ENCODE data around the gene DHX30.

GRCh38 chr3:47896736-47897135 is 93.8 kb downstream of the DHX30 start:
- TF ChIP-seq POLR2A (IDR thresholded peaks at IDR 0.05; ENCODE audit: low read depth, low read length) (no peak), SPI1 (IDR thresholded peaks at IDR 0.05; ENCODE audit: low read depth, low read length) (no peak), PAX5 (IDR thresholded peaks at IDR 0.05; ENCODE audit: insufficient read depth, low read length, severe bottlenecking) (no peak), POLR2AphosphoS5 (IDR thresholded peaks at IDR 0.05; ENCODE audit: low read depth, low read length) (no peak), TAF1 (IDR thresholded peaks at IDR 0.05; ENCODE audit: low read depth, low read length) (no peak)
